HG02840 (cell line): ENCODE results near the gene KCNMA1.
"Not testable (repeated sequence)": the region's sequence is repeated elsewhere in the genome, so short reads cannot be mapped to it uniquely, and the experiment has no call there.

ENCODE experiments used
- ATAC-seq: cut with Tn5 transposase; IDR thresholded peaks from one replicate; pipeline ENCODE4 v1.9.1; 2021; ENCODE audit warnings: mild to moderate bottlenecking, moderate library complexity, moderate number of reproducible peaks; ENCODE audit not compliant: unreplicated experiment, low FRiP score

Gene KCNMA1

DNA sequence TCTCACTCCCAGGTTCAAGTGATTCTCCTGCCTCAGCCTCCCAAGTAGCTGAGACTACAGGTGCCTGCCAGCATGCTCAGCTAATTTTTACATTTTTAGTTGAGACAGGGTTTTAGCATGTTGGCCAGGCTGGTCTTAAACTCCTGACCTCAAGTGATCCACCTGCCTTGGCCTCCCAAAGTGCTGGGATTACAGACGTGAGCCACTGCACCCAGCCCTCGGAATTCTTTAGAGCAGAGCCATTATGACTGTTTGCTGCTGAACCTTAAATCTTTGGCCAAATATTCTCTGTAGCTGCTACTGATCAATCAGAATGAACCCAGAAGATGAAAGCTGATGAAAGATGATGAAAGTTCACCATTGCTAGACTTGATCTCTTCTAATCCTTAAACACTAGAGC, 249.9 kb downstream of the KCNMA1 start:
- ATAC-seq: not testable (repeated sequence)

GRCh38 chr10:77387247-77387646, 250.4 kb downstream of the KCNMA1 start:
- no peak for ATAC-seq

DNA sequence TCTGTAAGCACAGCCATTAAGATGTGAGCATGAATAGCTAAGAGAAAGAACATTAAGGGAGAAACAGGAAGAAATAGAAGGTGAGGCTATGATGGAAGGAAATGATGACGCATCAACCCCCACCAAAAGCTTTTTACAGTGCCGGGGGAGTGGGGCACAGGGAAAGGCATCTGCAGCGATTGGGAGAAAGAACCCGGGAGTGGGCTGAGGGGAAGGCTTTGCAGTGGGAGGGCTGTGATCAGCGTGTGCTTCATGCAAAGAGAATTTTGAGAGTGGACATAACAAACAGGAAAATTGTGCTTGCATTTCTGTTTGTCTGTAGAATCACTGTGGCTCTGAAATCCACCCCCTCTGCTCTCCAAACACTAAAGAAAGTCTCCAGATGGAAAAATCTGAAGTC, 250.8 kb downstream of the KCNMA1 start:
- no peak for ATAC-seq

DNA sequence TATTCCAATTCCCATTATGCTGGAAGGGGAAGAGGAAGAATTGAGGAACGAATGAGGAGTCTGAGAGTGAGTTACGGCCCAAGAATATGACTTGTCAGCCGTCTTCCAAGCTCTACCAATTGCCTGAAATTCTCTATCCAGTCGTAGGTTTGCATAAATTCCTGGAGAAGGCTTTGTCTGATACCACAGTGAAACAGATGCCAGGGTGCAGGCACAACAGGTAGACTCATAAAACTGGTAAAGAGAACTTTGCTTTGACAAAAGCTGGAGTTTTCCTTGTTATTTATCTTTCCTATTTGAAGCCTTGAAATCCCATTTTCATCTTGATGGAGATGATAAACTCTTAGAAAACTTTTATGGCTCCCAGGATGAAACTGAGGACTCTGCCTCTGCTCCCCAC, 251.2 kb downstream of the KCNMA1 start:
- no peak for ATAC-seq

DNA sequence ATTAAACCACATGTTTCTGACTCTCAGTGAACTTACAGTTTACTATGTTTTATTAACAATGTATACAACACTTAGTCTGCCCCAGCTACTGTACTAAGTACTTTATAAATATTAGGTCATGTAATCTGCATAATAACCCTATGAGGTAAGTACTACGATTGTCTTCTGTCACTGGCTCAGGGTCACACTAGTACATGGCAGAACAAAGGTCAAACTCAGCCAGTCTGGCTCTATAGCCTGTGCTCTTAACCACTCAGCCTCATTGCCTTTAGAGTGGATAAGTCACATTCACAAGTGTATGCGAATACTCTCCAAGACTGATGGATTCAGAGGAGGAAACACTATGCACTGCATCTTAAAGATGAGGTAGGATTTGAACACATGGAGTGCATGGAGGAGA, 252.3 kb downstream of the KCNMA1 start:
- ATAC-seq: no peak

DNA sequence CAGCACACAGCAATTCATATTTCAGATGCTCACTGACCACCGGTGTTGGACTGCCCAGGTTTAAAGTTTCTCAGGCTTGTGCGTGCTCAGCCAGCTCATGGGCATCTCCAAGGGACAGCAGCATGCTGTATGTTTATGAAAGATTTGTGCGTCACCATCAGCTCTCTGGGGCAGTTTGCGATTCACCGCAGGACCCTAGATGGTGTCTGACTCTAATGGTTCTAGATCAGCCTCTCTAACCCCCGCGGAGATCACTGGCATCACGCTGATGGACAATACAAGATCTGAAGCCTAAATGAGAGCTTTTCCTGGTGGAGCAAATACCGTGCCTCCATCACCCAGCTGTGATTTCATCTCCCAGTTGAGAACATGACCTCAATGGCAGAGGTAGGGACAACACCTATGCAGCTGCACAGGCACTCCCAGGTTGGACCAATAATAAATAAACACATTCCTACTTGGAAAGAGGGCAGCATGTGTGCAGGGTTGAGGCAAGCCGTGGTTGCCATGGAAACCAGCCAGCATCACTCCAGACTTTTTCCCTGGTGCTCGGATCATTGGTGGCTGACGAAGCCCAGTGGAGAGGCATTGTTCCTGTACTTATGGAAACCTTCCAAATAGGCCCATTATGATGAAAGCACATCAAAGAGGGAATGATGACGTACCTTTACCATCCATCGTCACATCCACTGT, 253.6 kb downstream of the KCNMA1 start:
- no peak for ATAC-seq

GRCh38 chr10:77381750-77382149, 255.9 kb downstream of the KCNMA1 start:
- ATAC-seq: no peak

DNA sequence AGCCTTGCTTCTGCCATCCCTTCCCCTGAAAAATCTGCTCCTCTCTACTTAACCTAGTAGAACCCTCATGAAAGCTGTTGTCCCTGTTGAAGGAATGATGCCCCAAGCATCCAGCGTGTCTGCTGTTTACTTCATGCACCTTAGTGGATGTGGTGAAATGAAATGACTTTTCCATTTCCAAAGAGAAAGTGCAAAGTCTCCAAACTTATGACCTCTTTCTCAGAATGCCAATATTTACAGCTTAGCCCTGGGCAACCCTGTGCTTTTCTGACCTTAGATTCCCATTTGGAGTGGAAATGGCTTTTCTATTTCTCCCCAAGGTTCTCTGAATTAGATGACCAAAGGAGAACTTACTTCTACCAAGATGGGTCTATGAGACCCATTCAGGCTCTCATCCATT, 256.9 kb downstream of the KCNMA1 start:
- no peak for ATAC-seq

GRCh38 chr10:77380191-77380590, 257.4 kb downstream of the KCNMA1 start:
- no peak for ATAC-seq

GRCh38 chr10:77378366-77379349, 258.9 kb downstream of the KCNMA1 start:
- no peak for ATAC-seq

- no peak for ATAC-seq
Measured at GRCh38 chr10:77377678-77378352, 259.8 kb downstream of the KCNMA1 start.

- no peak for ATAC-seq
Measured at GRCh38 chr10:77377034-77377433, 260.6 kb downstream of the KCNMA1 start.

GRCh38 chr10:77374189-77374656, 263.4 kb downstream of the KCNMA1 start:
- no peak for ATAC-seq

GRCh38 chr10:77371848-77372799, 265.5 kb downstream of the KCNMA1 start:
- no peak for ATAC-seq

GRCh38 chr10:77371421-77371820, 266.2 kb downstream of the KCNMA1 start:
- ATAC-seq: no peak

DNA sequence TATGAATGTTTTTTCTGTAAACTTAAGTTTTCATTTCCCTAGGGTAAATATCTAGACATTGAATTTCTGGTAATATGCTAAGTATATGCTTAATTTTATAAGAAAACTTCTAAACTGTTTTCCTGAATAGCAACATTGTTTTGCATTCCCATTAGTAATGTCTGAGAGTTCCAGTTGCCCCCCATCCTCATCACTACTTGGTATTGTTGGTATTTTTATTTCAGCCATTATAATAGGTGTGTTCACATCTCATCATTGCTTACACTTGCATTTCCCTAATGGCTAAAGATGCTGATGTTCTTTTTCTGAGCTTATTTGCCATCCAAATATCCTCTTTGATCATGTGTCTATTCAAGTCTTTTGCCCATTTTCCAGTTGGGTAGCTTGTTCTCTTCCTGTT, 269.6 kb downstream of the KCNMA1 start:
- no peak for ATAC-seq

DNA sequence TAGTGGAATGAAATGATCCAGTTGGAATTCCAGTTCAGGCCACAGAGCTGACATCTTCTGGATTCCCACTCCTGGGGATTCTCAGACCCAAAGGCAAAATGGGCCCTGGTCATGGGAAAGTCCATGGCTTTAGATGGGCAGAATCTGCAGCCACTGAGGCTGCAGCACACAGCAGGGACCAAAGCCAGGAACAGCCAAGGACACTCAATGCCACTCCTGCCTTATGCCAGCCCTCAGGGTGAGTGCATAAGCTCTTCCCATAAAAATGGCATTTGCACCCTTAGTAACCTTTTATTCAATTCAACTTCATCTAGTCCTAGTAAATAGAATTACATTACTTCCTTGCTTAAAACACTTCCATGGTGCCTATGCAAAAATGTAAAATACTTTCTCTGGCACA, 274.4 kb downstream of the KCNMA1 start:
- ATAC-seq: no peak

DNA sequence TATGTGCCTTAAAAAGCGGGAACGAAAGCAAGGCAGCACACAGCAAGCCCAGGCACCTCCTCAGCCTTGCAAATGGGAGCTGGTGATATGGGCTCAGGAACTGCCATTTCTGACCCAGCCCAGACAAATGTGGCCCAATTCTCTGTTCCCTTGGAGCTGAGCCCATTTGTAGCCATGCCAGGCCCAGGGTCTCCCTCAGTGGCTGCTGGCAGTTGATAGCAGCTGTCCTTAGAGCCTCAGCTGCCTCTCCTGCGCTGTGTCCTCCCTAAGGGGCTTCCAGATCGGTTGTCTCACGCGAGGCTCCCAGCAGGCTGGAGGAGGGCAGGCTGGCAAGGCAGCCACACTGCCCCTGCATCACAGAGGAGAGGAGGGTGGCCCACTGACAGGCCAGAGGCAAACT, 275.8 kb downstream of the KCNMA1 start:
- ATAC-seq: no peak

GRCh38 chr10:77361426-77361825, 276.2 kb downstream of the KCNMA1 start:
- no peak for ATAC-seq

- no peak for ATAC-seq
Measured at GRCh38 chr10:77360835-77361234, 276.8 kb downstream of the KCNMA1 start.
